GM19455 (cell line): ENCODE results near the gene KCNK16.

Experiments
- ATAC-seq: cut with Tn5 transposase; IDR thresholded peaks from one replicate; pipeline ENCODE4 v1.9.1; 2021; ENCODE audit not compliant: unreplicated experiment

KCNK16 gene

DNA sequence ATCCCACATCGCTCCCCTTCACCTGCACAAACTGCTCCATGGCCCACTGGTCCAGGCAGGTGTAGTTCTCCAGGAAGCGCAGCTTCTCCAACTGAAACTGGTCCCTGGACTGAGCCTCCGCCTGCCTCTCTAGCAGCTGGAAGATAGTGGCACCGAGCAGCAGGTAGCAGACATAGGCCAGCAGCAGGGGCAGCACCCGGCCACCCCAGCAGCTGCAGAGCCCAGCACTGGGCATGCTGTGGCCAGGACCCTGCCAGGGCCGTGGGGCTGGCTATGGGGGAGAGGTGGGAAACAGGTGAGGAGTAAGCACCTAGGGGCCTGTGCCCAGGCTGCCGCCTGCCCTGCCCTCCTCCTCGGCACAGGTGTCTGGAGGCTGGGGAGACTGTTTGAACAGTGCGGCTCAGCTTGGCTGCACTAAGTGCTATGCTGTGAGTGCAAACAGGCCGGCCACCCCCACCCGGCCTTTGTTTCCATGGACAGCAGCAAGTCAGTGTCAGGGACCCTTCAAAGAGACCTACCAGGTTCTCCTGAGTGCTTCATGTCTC, at the start of gene KCNK16:
Gene KCNK16 (minus strand): TSS at position 397 of the 545 bp plus-strand sequence. CDS start 162 bp downstream, at position 235.
- no peak for ATAC-seq

GRCh38 chr6:39370390-39370789, 47.9 kb upstream of the KCNK16 start:
- no peak for ATAC-seq

GRCh38 chr6:39369987-39370386, 47.5 kb upstream of the KCNK16 start:
- no peak for ATAC-seq

DNA sequence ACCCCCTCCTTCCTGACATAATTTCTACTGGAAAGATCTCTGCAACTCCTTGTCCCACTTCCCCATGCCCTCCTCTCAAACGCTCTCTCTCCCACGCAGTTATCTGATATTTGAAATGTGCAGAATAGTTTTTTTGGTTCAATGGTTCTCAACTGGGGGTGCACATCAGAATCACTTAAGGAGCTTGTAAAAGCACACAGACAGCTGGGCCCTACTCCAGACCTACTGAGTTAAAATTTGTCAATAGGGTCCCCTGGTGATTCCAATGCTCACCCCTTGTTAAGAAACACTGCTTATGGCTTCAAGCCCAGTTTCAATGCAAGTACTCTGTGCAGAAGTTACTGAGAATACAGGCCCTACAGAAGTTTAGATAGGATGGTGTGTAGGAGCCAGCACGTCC, 45.2 kb upstream of the KCNK16 start:
- no peak for ATAC-seq

DNA sequence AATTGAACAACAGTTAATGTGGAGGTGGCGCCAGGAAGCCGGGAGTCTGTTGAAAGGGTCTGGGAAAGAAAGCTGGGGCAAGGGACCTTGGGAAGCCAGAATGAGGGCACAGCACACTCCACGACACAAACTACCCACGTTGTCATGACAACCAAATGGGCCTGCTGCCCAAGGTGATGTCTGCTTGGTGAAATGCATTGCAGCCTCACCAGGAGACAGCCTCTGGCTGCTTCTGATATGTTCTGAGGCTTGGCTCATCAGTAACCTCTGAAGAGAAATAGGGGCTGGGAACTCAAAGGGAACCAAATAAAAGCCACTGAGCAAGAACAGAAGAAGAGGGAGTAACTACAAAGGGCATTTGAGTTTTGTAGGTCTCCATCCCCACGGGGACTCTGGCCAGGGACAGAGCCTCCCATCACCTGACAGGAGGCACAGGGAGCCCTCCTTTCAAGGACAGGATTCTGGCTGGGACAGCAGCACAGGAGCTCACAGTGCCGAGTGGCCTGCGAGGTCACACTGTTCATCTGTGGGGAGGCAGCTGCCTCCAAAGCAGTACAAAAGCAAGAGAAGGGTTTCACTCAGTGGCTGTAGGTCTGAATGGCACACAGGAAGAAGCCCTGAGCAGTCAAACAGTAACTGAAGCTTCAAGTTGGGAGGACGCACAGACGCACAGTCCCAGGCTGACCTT, 44.6 kb upstream of the KCNK16 start:
- no peak for ATAC-seq

DNA sequence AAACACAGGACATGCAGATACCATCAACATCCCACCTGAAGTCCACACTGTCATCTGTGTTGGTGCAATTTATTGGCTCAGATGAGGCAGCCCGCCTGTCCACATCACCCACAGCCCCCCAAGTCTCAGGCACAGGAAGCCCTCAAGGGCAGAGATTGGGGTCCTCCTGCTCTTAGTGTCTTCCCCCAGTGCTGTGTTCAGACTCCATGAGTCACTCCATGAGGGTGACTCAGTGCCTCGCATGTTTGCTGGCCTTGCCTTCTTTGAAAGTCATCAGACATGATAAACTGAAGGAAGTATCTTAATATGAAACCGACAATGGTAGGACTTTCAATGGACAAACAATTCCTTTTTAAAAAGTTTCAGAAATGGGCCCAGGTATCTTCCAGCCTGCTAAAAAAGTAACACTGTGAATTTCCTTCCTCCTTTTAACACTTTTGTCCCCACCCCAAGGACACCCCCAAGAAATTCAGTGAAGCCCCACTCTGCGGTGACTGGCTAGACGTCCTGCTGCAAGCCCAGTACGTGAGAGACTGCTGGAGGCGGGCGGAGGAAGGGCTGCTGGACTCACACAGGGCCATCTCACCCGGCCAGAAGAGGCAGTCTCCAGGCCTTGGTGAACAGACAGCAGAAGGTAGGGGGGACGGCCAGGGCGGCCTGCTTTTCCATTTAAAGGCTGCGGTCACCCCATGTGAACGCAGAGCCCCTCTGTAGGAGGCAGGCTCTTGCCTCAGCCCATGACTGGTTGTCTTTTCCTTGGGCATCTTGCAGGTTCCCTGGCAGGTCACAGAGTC, 43.0 kb upstream of the KCNK16 start:
- ATAC-seq, result no peak

DNA sequence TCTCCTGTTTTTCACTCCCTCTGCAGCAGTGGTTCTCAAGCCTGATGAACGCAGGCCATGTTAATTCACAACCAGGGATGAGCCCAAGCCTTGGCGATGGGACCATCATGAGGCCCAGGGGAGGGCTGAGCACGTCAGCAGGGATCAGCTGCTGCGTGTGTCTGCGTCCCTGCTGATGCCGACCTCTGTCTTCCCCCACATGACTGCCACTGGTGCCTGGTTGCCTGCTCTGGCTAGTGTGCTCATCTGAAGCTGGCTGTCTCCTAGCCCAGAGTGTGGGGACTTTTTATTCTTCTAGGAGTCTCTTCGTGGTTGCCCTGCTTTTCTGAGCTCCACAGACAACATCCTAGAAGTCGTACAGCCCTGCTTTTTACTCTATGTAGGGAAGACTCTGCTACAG, 40.8 kb upstream of the KCNK16 start:
- ATAC-seq, result no peak

GRCh38 chr6:39362487-39362865, 40.0 kb upstream of the KCNK16 start:
- ATAC-seq, result no peak

DNA sequence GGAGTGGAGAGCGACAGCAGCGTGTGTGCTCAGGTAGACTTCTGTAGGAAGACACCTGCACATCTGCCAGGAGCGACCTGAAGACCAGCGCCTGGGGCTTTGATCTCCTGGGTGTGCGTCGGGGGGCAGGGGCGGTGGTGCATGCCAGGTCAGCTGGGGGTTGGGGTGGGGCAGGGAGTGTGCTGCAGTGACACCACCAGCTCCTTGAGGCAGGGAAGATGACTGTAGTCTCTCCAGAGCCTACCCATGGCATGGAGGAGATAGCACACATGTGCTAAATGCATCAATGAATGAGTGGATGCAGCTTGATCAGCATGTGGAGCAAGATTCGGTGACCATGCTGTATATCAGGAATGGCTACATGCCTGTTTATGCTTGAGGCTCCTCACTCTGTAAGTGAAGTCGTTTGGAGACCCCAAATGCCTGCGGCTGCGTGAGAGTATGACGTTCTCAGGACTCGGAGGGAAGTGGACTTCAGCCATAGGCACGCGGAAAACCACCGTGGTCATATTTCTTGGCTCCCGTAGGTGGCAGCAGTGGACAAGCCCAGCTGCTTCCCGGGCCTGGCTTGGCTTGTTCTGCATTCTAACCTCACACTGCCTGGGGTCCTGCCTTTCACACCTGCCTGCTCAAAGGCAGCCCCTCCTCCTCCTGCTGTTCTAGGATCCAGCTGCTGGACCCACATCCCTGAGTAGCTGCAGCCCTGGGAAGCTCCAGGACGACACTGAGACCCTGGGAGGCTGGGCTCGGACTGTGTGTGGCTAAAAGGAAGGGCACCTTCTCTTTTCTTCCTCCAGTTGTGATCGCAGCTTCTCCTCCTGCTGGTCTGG, 39.4 kb upstream of the KCNK16 start:
- peak; percentile 88 for ATAC-seq

DNA sequence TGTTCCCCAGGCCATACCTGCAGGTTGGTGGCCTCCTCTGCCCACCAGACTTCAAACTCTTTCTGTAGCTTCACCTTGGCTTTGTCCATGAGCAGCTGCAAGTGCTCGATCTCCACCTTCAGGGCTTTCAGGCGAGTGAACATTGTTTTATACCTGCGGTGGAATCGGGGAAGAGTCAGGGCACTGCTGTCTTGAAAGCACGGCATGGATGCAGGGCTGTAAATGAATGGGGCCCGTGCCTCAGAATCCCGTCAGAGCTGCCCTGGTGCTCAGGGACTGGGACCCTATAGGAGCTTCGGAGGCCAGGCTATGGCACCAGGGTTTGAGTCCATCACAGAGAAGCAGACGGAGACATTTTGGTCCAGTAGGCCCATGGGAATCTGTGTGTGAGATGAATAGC, 37.9 kb upstream of the KCNK16 start:
- ATAC-seq, result no peak

DNA sequence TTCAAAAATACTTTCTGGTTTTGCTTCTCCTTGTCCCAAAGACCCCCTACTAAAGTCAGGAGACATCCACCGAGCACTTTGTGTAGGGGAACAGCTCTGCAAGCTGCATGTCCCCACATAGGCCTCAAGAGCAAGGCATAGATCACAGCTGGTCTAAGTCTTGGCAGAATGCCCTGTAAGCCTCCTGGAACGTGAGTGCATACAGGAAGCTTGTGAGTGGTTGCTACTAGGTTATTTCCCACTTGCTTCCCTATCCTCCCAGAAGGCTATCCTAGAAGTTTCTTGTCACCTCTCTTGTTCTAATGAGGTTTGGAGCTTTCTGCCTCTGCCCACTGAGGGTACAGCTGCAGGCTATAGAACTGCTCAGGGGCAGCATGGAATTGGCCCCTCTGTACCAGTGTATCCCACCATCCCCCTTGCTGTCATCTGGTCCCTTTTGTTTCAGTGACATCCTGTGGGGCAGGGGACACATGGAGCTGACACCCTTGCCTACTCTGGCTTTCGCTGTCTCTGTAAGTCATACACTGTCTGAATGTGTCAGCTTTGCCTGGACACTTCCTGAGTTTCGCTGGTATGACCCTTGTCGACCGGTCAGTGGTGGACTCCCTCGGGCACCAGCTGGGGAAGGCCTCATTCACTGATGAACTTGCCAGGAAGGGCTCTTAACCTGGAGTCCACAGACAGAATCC, 35.6 kb upstream of the KCNK16 start:
- no peak for ATAC-seq

DNA sequence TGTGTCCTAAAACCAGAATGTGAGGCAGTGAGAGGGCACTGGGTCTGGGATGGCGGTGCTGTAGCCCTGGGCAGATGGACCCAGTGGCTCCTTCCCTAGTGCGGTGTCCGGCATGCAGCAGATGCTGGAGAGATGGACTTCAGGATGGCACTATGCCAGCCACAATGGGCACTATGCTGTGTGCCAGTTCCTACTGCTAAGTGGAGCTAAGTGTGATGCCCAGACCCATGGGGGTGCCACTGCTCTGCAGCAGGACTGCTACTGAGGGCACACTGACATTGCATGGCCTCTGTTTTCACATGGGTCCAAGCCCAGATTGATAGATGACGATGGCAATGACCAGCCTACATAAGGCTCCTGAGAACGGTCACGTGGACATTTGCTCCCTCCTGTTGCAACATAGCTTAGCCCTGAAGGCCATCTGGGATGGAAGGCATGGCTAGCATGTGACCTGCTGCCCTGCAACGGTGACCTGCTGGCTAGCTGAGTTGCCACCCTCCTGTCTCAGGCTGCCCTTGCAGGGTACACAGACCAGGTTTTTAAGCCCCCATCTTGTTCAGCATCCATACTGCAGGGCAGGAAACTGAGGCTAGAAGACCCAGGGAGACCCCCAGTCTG, 31.3 kb upstream of the KCNK16 start:
- ATAC-seq, result no peak

DNA sequence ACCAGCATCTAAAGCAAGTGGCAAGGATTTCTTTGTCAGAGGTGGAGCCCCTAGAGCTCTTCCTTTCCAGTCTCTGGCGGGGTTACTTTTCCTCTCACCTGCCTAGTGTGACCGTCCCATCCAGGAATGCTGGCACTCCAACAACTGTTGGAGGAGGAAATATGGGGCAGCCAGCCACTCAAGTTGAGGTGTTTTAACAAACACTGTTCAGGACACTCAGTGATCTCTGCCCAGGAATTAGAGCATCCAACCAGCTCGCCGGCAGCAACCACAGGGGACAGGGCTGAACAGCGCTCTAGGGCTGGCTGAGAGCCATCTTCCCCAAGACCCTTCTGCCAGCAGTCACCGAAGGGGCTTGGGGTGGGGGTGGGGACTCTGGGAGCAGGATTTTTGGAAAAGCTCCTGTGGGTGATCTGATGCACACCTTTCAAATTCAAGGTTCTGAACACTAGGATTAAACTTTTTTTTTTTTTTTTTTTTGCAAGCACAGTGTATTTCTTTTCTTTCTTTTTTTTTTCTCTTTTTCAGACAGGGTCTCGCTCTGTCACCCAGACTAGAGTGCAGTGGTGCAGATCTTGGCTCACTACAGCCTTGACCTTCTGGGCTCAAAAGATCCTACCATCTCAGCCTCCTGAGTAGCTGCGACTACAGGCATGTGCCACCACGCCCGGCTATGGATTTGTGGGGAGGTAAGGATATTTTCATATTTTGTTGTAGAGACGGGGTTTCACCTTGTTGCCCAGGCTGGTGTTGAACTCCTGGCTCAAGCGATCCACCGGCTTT, 28.4 kb upstream of the KCNK16 start:
- no peak for ATAC-seq

GRCh38 chr6:39348740-39349139, 26.2 kb upstream of the KCNK16 start:
- no peak for ATAC-seq

DNA sequence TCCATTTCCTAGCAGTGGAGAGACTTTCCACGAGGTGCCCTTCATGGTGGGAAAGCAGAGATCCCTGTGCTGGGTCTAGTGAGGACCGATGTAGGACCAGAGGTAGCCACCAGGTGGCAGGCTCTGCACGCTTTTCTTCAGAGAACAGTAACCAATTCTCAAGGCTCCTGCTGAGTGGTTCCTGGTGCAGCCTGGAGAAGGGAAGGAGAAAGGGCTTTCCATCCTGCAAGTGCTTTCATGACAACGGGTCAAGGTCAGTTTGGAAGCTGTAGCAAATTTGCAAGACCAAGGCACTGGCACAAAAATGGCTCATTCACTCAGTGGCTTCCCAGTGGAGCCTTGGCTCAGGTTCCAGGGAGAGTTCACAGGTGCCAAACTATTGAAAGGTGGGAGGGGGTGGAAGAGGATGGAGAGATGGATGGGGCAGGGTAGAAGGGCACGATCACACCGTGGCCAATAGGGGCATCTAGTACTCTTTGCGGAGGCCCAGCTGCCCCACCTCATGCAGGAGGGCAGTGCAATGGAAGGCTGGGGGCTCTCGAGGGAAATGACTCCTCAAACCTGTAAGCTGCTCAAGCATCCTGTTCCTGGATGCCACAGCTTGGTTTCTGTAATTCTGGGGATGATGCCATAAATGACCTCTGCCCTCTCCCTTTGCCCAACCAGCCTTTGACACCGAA, 25.5 kb upstream of the KCNK16 start:
- ATAC-seq, result no peak

- ATAC-seq, result no peak
These were observed 24.7 kb upstream of the KCNK16 start for GRCh38 chr6:39347206-39347605.

GRCh38 chr6:39344821-39345280, 22.3 kb upstream of the KCNK16 start:
- ATAC-seq, result no peak

GRCh38 chr6:39343396-39343870, 20.9 kb upstream of the KCNK16 start:
- no peak for ATAC-seq
